OCI-LY3 (cell line): ENCODE data around the gene KLHDC7A.

Source experiments
- H2AFZ ChIP-seq: fragments of 200-600, 300-600 bp; shearing (Covaris generic); 2 replicates; pipeline ENCODE4 v1.6.0; 2014; ENCODE audit warnings: antibody characterized with exemption, low read depth, low read length
- H3K27ac ChIP-seq: fragments of 200-600, 300-600 bp; sonication (generic); 2 replicates; pipeline ENCODE4 v1.5.1; 2014; ENCODE audit warnings: mild to moderate bottlenecking, low read length, moderate library complexity, mixed read lengths
- H3K27me3 ChIP-seq: fragments of 200-600, 300-600 bp; sonication (generic); 2 replicates; pipeline ENCODE4 v1.6.1; 2014; ENCODE audit warnings: low read depth, low read length, mixed read lengths
- H3K36me3 ChIP-seq: fragments of 200-600, 300-600 bp; sonication (generic); replicated peaks from 2 replicates; pipeline ENCODE3; 2014; ENCODE audit warnings: low read depth, low read length, mixed read lengths
- H3K4me1 ChIP-seq: fragments of 300-600, 200-600 bp; sonication (generic); 2 replicates; pipeline ENCODE4 v1.6.1; 2014; ENCODE audit warnings: low read length, mixed read lengths
- H3K4me2 ChIP-seq: fragments of 200-600, 300-600 bp; sonication (generic); 2 replicates; pipeline ENCODE4 v1.6.1; 2014; ENCODE audit warnings: low read length, mixed read lengths
- H3K4me3 ChIP-seq: fragments of 300-600, 200-600 bp; sonication (generic); 2 replicates; pipeline ENCODE4 v1.5.1; 2014; ENCODE audit warnings: antibody characterized with exemption, mild to moderate bottlenecking, low read length, moderate library complexity
- H3K79me2 ChIP-seq: fragments of 300-600, 200-600 bp; shearing (Covaris generic); 2 replicates; pipeline ENCODE4 v1.6.1; 2014; ENCODE audit warnings: mild to moderate bottlenecking, low read length, mixed read lengths
- H3K9ac ChIP-seq: fragments of 300-600, 200-600 bp; shearing (Covaris generic); 2 replicates; pipeline ENCODE4 v1.6.0; 2014; ENCODE audit warnings: mild to moderate bottlenecking, low read length, moderate library complexity
- H3K9me3 ChIP-seq: fragments of 200-600, 300-600 bp; shearing (Covaris generic); 2 replicates; pipeline ENCODE4 v1.6.1; 2014; ENCODE audit warnings: low read length, mixed read lengths; ENCODE audit not compliant: insufficient read depth
- H4K20me1 ChIP-seq: fragments of 200-600, 300-600 bp; sonication (generic); 2 replicates; pipeline ENCODE4 v1.6.1; 2016; ENCODE audit warnings: low read length, mixed read lengths; ENCODE audit not compliant: insufficient read depth
- CTCF ChIP-seq: fragments of 200-600, 300-600 bp; sonication (generic); IDR thresholded peaks from 2 replicates; pipeline ENCODE4 v1.5.1; 2014; ENCODE audit warnings: antibody characterized with exemption, low read length, low read depth
- EZH2phosphoT487 ChIP-seq: fragments of 200-600 bp; shearing (Covaris generic); IDR thresholded peaks from 2 replicates; pipeline ENCODE4 v1.6.1; 2018; ENCODE audit warnings: antibody characterized with exemption, mixed run types, low read depth

KLHDC7A gene

GRCh38 chr1:18527921-18528320 is 47.2 kb downstream of the KLHDC7A start:
- Histone ChIP-seq H3K9me3 (no peaks in the 10 kb centered on the region), H4K20me1 (no peaks in the 10 kb centered on the region), H3K4me3 (no peak overlapping the region), H3K27me3 (no peaks in the 10 kb centered on the region), H3K36me3 (no peaks in the 10 kb centered on the region), H3K79me2 (no peaks in the 10 kb centered on the region), H3K27ac (no peak overlapping the region), H2AFZ (no peak overlapping the region), H3K4me1 (no peaks in the 10 kb centered on the region), H3K4me2 (no peak overlapping the region), H3K9ac (no peak overlapping the region)
- TF ChIP-seq EZH2phosphoT487: no peak
- TF ChIP-seq CTCF: no peak

GRCh38 chr1:18528616-18529015 is 47.9 kb downstream of the KLHDC7A start:
- TF ChIP-seq EZH2phosphoT487: no peak
- no peak for TF ChIP-seq CTCF
- Histone ChIP-seq H3K27ac (no peak overlapping the region), H3K4me1 (no peaks in the 10 kb centered on the region)

GRCh38 chr1:18529714-18530113 is 49.0 kb downstream of the KLHDC7A start:
- Histone ChIP-seq H3K4me2 (no peak overlapping the region), H4K20me1 (no peaks in the 10 kb centered on the region), H3K27ac (no peak overlapping the region), H3K4me3 (no peak overlapping the region), H3K36me3 (no peaks in the 10 kb centered on the region), H3K9ac (no peak overlapping the region), H3K9me3 (no peaks in the 10 kb centered on the region), H2AFZ (no peak overlapping the region), H3K27me3 (no peaks in the 10 kb centered on the region), H3K4me1 (no peaks in the 10 kb centered on the region), H3K79me2 (no peaks in the 10 kb centered on the region)
- TF ChIP-seq EZH2phosphoT487: no peak

More at GRCh38 chr1:18528616-18529015, 47.9 kb downstream of the KLHDC7A start:
- Histone ChIP-seq H3K9me3 (no peaks in the 10 kb centered on the region), H3K9ac (no peak overlapping the region), H3K4me3 (no peak overlapping the region), H2AFZ (no peak overlapping the region), H4K20me1 (no peaks in the 10 kb centered on the region), H3K36me3 (no peaks in the 10 kb centered on the region), H3K4me2 (no peak overlapping the region), H3K27me3 (no peaks in the 10 kb centered on the region), H3K79me2 (no peaks in the 10 kb centered on the region)

GRCh38 chr1:18530587-18531502 is 50.1 kb downstream of the KLHDC7A start:
- H3K79me2 ChIP-seq: no peaks in the 10 kb centered on the region
- H4K20me1 ChIP-seq: no peaks in the 10 kb centered on the region
- no peaks in the 10 kb centered on the region for H3K9me3 ChIP-seq
- no peak overlapping the region for H3K4me2 ChIP-seq
- H3K4me3 ChIP-seq: no peak overlapping the region
- no peaks in the 10 kb centered on the region for H3K4me1 ChIP-seq
- no peak overlapping the region for H2AFZ ChIP-seq
- H3K9ac ChIP-seq: no peak overlapping the region
- no peak overlapping the region for H3K27ac ChIP-seq
- H3K36me3 ChIP-seq: no peaks in the 10 kb centered on the region
- no peaks in the 10 kb centered on the region for H3K27me3 ChIP-seq
- TF ChIP-seq CTCF: no peak
- no peak for TF ChIP-seq EZH2phosphoT487
